ENCODE data around the gene PHACTR3. TPM values are rescaled to one million over a fixed set of nuclear protein-coding genes. Genes with fewer than 3 reads are reported as not detected.
A peak's percentile ranks its signal among the peaks of the same experiment; 100 is the strongest.

PHACTR3 gene
- total RNA-seq, 1 experiment from 2014 or later = 0.11 TPM

DNA sequence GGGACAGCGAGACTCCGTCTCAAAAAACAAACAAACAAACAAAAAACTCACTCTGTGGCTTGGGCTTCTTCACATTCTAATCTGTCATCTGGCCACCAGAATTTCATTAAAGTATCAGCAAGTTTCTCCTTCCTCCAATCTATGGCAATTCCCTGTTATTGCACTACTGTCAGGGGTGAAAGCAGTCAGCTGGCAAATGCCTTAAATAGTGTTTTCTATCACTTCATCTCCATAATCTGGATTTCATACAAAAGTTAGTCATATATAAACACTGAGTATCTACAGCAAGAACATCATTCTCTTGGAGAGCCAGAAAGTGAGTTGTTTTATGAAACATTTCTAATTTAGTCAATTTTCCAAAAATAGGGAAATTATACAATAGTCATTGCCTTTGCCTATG lies 56.1 kb downstream of the PHACTR3 start:
- Mint-ChIP-seq H3K27ac (ENCODE audit: unreplicated experiment) (no peak overlapping the region), H3K36me3 (ENCODE audit: insufficient read depth, unreplicated experiment) (no peaks in the 10 kb centered on the region), H3K4me1 (ENCODE audit: low read depth, unreplicated experiment) (no peaks in the 10 kb centered on the region), H3K9me3 (ENCODE audit: unreplicated experiment) (peaks cover 40% of the 10 kb centered on the region), H3K4me3 (ENCODE audit: unreplicated experiment) (no peak overlapping the region), H3K27me3 (ENCODE audit: insufficient read depth, unreplicated experiment) (peaks cover 33% of the 10 kb centered on the region)
- Histone ChIP-seq H3K4me3 (ENCODE audit: low read depth, low read length) (no peak overlapping the region), H3K27me3 (replicated peaks; ENCODE audit: control insufficient read depth, insufficient read depth, low read length) (peaks cover 5% of the 10 kb centered on the region), H3K36me3 (ENCODE audit: control insufficient read depth, insufficient read depth, low read length) (no peaks in the 10 kb centered on the region), H3K9me3 (peaks cover 33% of the 10 kb centered on the region), H3K4me1 (no peaks in the 10 kb centered on the region)
- no peak for DNase-seq
- POLR2A ChIA-PET = no interaction called here
- CTCF ChIA-PET = no interaction called here
- intact Hi-C loops (cut with micrococcal nuclease; ENCODE audit: unreplicated experiment) = no loop called here
- TF ChIP-seq, protein P1, sequence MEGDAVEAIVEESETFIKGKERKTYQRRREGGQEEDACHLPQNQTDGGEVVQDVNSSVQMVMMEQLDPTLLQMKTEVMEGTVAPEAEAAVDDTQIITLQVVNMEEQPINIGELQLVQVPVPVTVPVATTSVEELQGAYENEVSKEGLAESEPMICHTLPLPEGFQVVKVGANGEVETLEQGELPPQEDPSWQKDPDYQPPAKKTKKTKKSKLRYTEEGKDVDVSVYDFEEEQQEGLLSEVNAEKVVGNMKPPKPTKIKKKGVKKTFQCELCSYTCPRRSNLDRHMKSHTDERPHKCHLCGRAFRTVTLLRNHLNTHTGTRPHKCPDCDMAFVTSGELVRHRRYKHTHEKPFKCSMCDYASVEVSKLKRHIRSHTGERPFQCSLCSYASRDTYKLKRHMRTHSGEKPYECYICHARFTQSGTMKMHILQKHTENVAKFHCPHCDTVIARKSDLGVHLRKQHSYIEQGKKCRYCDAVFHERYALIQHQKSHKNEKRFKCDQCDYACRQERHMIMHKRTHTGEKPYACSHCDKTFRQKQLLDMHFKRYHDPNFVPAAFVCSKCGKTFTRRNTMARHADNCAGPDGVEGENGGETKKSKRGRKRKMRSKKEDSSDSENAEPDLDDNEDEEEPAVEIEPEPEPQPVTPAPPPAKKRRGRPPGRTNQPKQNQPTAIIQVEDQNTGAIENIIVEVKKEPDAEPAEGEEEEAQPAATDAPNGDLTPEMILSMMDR (IDR thresholded peaks at IDR 0.05; ENCODE audit: insufficient read depth in 1 of 2, low read depth in 1 of 2, low read length in 1 of 2, severe bottlenecking in 1 of 2, unreplicated experiment in 1 of 2) = no peak
- BruUV-seq (replicated peaks) = no TSS peak

DNA sequence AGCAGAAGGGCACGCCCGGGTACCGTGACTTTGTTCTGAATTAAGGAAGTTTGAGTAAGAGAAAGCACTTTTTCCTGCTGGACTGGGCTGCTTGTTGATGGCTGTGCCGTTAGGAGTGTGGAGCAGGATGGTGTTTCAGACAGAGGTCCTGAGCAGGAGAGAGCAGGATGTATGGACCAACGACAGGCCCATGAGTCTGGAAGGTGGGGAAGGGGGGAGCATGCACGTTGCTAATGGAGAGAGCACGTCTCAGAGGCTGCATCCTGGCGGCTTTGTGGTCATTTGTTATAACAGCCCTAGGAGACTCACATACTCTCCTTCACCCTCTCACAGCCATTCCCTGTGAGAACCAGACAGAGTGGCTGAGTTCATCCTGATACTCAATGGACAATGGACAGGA lies 56.8 kb downstream of the PHACTR3 start:
- no peak overlapping the region for H3K4me3 ChIP-seq (ENCODE audit: low read depth, low read length)
- POLR2A ChIA-PET = no interaction called here
- peaks cover 8% of the 10 kb centered on the region for H3K27me3 ChIP-seq (replicated peaks; ENCODE audit: control insufficient read depth, insufficient read depth, low read length)
- TF ChIP-seq, protein P1 (IDR thresholded peaks at IDR 0.05; ENCODE audit: insufficient read depth in 1 of 2, low read depth in 1 of 2, low read length in 1 of 2, severe bottlenecking in 1 of 2, unreplicated experiment in 1 of 2) = no peak
- H3K4me1 ChIP-seq = no peaks in the 10 kb centered on the region
- Mint-ChIP-seq H3K4me1 (ENCODE audit: low read depth, unreplicated experiment) (no peaks in the 10 kb centered on the region), H3K9me3 (ENCODE audit: unreplicated experiment) (peaks cover 34% of the 10 kb centered on the region), H3K27me3 (ENCODE audit: insufficient read depth, unreplicated experiment) (peaks cover 34% of the 10 kb centered on the region), H3K4me3 (ENCODE audit: unreplicated experiment) (no peak overlapping the region), H3K27ac (ENCODE audit: unreplicated experiment) (no peak overlapping the region), H3K36me3 (ENCODE audit: insufficient read depth, unreplicated experiment) (no peaks in the 10 kb centered on the region)
- CTCF ChIA-PET = no interaction called here
- no peaks in the 10 kb centered on the region for H3K36me3 ChIP-seq (ENCODE audit: control insufficient read depth, insufficient read depth, low read length)
- H3K9me3 ChIP-seq = peaks cover 29% of the 10 kb centered on the region
- peak in 1 of 2 experiments; percentile 28 for DNase-seq
- BruUV-seq (replicated peaks) = no TSS peak
- intact Hi-C loops (cut with micrococcal nuclease; ENCODE audit: unreplicated experiment) = no loop called here

DNA sequence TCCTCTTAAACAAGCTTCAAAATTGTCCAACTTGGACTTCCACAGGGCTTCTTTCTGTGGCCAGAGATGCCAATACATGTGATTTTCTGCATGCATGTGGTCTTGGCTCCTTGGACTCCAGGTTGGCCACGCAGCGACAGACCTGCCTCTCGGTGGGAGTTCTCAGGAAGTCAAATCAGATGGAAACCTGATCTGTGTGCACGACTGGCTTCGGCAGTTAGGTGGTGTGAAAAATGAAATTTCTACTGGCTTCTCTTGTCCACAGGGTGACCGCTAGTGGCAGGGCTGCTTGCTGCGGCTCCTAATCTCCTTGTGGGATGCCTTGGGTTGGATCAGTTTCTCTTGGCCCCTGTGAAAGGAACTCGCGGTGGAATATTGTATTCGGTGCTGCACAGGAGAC lies 57.3 kb downstream of the PHACTR3 start:
- no peak for DNase-seq
- TF ChIP-seq, protein P1 (IDR thresholded peaks at IDR 0.05; ENCODE audit: insufficient read depth in 1 of 2, low read depth in 1 of 2, low read length in 1 of 2, severe bottlenecking in 1 of 2, unreplicated experiment in 1 of 2) = no peak
- Histone ChIP-seq H3K36me3 (ENCODE audit: control insufficient read depth, insufficient read depth, low read length) (no peaks in the 10 kb centered on the region), H3K4me3 (ENCODE audit: low read depth, low read length) (no peak overlapping the region), H3K27me3 (replicated peaks; ENCODE audit: control insufficient read depth, insufficient read depth, low read length) (peaks cover 8% of the 10 kb centered on the region), H3K9me3 (peaks cover 24% of the 10 kb centered on the region), H3K4me1 (no peaks in the 10 kb centered on the region)
- BruUV-seq (replicated peaks) = no TSS peak
- H3K4me3 Mint-ChIP-seq (ENCODE audit: unreplicated experiment) = no peak overlapping the region
- ChIA-PET POLR2A (no interaction called here), CTCF (no interaction called here)
- H3K27ac Mint-ChIP-seq (ENCODE audit: unreplicated experiment) = no peak overlapping the region
- peaks cover 29% of the 10 kb centered on the region for H3K9me3 Mint-ChIP-seq (ENCODE audit: unreplicated experiment)
- H3K27me3 Mint-ChIP-seq (ENCODE audit: insufficient read depth, unreplicated experiment) = peaks cover 38% of the 10 kb centered on the region
- H3K36me3 Mint-ChIP-seq (ENCODE audit: insufficient read depth, unreplicated experiment) = no peaks in the 10 kb centered on the region
- no peaks in the 10 kb centered on the region for H3K4me1 Mint-ChIP-seq (ENCODE audit: low read depth, unreplicated experiment)
- intact Hi-C loops (cut with micrococcal nuclease; ENCODE audit: unreplicated experiment) = no loop called here
